GM04503 (cell line): ENCODE measurements around the gene RIF1.
"Not testable (repeated sequence)": the region's sequence is repeated elsewhere in the genome, so short reads cannot be mapped to it uniquely, and the experiment has no call there.

Source experiments
- DNase-seq: peaks from one replicate; pipeline ENCODE4 v3.0.0-alpha.2; 2012; ENCODE audit warnings: low read depth

RIF1 gene

GRCh38 chr2:151409601-151410484 lies at the start of gene RIF1:
Gene RIF1 (plus strand): TSS chr2:151409902. CDS start chr2:151410424, 522 bp downstream.
- DNase-seq = peak; percentile 63

GRCh38 chr2:151361674-151362370 lies 47.9 kb upstream of the RIF1 start:
- peak; percentile 81 for DNase-seq

- DNase-seq = no peak
Observed at GRCh38 chr2:151363709-151364108, 46.0 kb upstream of the RIF1 start.

- no peak for DNase-seq
Observed at GRCh38 chr2:151367571-151367970, 42.1 kb upstream of the RIF1 start.

- DNase-seq = peak; percentile 57
Observed at GRCh38 chr2:151374436-151374835, 35.3 kb upstream of the RIF1 start.

GRCh38 chr2:151379169-151379568 lies 30.5 kb upstream of the RIF1 start:
- DNase-seq = no peak

GRCh38 chr2:151380580-151381235 lies 29.0 kb upstream of the RIF1 start:
- no peak for DNase-seq

GRCh38 chr2:151381266-151381665 lies 28.4 kb upstream of the RIF1 start:
- DNase-seq = no peak

GRCh38 chr2:151388011-151388410 lies 21.7 kb upstream of the RIF1 start:
- DNase-seq = no peak

- no peak for DNase-seq
Observed at GRCh38 chr2:151391436-151391835, 18.3 kb upstream of the RIF1 start.

- DNase-seq = no peak
Observed at GRCh38 chr2:151394509-151394908, 15.2 kb upstream of the RIF1 start.

GRCh38 chr2:151395509-151396374 lies 14.0 kb upstream of the RIF1 start:
- no peak for DNase-seq

GRCh38 chr2:151399981-151400380 lies 9.7 kb upstream of the RIF1 start:
- no peak for DNase-seq

- no peak for DNase-seq
Observed at GRCh38 chr2:151401149-151401548, 8.6 kb upstream of the RIF1 start.

GRCh38 chr2:151403914-151404313 lies 5.8 kb upstream of the RIF1 start:
- no peak for DNase-seq

GRCh38 chr2:151405376-151405775 lies 4.3 kb upstream of the RIF1 start:
- no peak for DNase-seq

- no peak for DNase-seq
Observed at GRCh38 chr2:151407281-151407680, 2.4 kb upstream of the RIF1 start.

GRCh38 chr2:151408788-151409600 lies 708 bp upstream of the RIF1 start:
- DNase-seq = no peak

- DNase-seq = no peak
Observed at GRCh38 chr2:151410485-151410834, 758 bp downstream of the RIF1 start.

- DNase-seq = no peak
Observed at GRCh38 chr2:151417650-151418049, 7.9 kb downstream of the RIF1 start.

- not testable (repeated sequence) for DNase-seq
Observed at GRCh38 chr2:151421681-151422080, 12.0 kb downstream of the RIF1 start.
